Hindlimb muscle (tissue), 1 donor: ENCODE measurements around the gene PRODH2. TPM values are rescaled to one million over a fixed set of nuclear protein-coding genes. Genes with fewer than 3 reads are reported as not detected.
"Not testable (repeated sequence)": the region's sequence is repeated elsewhere in the genome, so short reads cannot be mapped to it uniquely, and the experiment has no call there.

ENCODE experiments used
- DNase-seq: peaks from one replicate; pipeline ENCODE4 v3.0.0-alpha.2; 2013
- polyA plus RNA-seq: library from polyadenylated mRNA; unstranded; fragments of 120-200 nt; gene quantifications from one replicate; pipeline ENCODE4 v1.2.1, GENCODE V29; 2013; ENCODE audit not compliant: insufficient read length

The PRODH2 gene
- polyA plus RNA-seq, 1 donor: 0.12 TPM

- no peak for DNase-seq
Observed at GRCh38 chr19:35843676-35844481, 31.2 kb upstream of the PRODH2 start.

GRCh38 chr19:35842666-35843272 is 30.1 kb upstream of the PRODH2 start:
- no peak for DNase-seq

GRCh38 chr19:35841961-35842595 is 29.4 kb upstream of the PRODH2 start:
- no peak for DNase-seq

GRCh38 chr19:35836096-35836495 is 23.5 kb upstream of the PRODH2 start:
- DNase-seq: not testable (repeated sequence)

- DNase-seq: no peak
Observed at GRCh38 chr19:35833972-35834371, 21.3 kb upstream of the PRODH2 start.

- no peak for DNase-seq
Observed at GRCh38 chr19:35832054-35832453, 19.4 kb upstream of the PRODH2 start.

- no peak for DNase-seq
Observed at GRCh38 chr19:35830986-35831385, 18.3 kb upstream of the PRODH2 start.

GRCh38 chr19:35828692-35829301 is 16.2 kb upstream of the PRODH2 start:
- peak; percentile 84 for DNase-seq

GRCh38 chr19:35824150-35824549 is 11.5 kb upstream of the PRODH2 start:
- no peak for DNase-seq

- no peak for DNase-seq
Observed at GRCh38 chr19:35822579-35822978, 9.9 kb upstream of the PRODH2 start.

GRCh38 chr19:35818445-35818844 is 5.8 kb upstream of the PRODH2 start:
- DNase-seq: no peak

- no peak for DNase-seq
Observed at GRCh38 chr19:35816846-35817245, 4.2 kb upstream of the PRODH2 start.

- DNase-seq: no peak
Observed at GRCh38 chr19:35816262-35816661, 3.6 kb upstream of the PRODH2 start.

GRCh38 chr19:35813043-35813890 is 622 bp upstream of the PRODH2 start:
- no peak for DNase-seq

GRCh38 chr19:35811317-35812219 is 1.1 kb downstream of the PRODH2 start:
- DNase-seq: no peak

GRCh38 chr19:35807633-35808032 is 5.0 kb downstream of the PRODH2 start:
- no peak for DNase-seq

GRCh38 chr19:35806597-35806996 is 6.0 kb downstream of the PRODH2 start:
- DNase-seq: no peak

GRCh38 chr19:35805526-35806102 is 7.0 kb downstream of the PRODH2 start:
- DNase-seq: no peak

GRCh38 chr19:35801828-35802227 is 10.8 kb downstream of the PRODH2 start:
- no peak for DNase-seq

GRCh38 chr19:35797663-35798062 is 15.0 kb downstream of the PRODH2 start:
- no peak for DNase-seq
